ENCODE results near the gene CPNE1. TPM values are rescaled to one million over a fixed set of nuclear protein-coding genes. Genes with fewer than 3 reads are reported as not detected.

Gene CPNE1
- total RNA-seq, 1 donor from 2014 or later: 142 TPM

GRCh38 chr20:35619196-35620095 is 45.3 kb downstream of the CPNE1 start:
- Mint-ChIP-seq H3K36me3 (ENCODE audit: low read depth) (peaks cover 2% of the 10 kb centered on the region), H3K4me3 (ENCODE audit: unreplicated experiment) (peak overlapping the region; percentile 89), H3K4me1 (ENCODE audit: low read depth) (peaks cover 34% of the 10 kb centered on the region), H3K9me3 (ENCODE audit: low read depth) (no peaks in the 10 kb centered on the region), H3K27me3 (ENCODE audit: low read depth) (no peaks in the 10 kb centered on the region), H3K27ac (ENCODE audit: unreplicated experiment) (peak overlapping the region; percentile 90)
- TF ChIP-seq, protein P1, sequence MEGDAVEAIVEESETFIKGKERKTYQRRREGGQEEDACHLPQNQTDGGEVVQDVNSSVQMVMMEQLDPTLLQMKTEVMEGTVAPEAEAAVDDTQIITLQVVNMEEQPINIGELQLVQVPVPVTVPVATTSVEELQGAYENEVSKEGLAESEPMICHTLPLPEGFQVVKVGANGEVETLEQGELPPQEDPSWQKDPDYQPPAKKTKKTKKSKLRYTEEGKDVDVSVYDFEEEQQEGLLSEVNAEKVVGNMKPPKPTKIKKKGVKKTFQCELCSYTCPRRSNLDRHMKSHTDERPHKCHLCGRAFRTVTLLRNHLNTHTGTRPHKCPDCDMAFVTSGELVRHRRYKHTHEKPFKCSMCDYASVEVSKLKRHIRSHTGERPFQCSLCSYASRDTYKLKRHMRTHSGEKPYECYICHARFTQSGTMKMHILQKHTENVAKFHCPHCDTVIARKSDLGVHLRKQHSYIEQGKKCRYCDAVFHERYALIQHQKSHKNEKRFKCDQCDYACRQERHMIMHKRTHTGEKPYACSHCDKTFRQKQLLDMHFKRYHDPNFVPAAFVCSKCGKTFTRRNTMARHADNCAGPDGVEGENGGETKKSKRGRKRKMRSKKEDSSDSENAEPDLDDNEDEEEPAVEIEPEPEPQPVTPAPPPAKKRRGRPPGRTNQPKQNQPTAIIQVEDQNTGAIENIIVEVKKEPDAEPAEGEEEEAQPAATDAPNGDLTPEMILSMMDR (IDR thresholded peaks at IDR 0.05): peak; percentile 70
- DNase-seq (ENCODE audit: low spot score): peak; percentile 94

DNA sequence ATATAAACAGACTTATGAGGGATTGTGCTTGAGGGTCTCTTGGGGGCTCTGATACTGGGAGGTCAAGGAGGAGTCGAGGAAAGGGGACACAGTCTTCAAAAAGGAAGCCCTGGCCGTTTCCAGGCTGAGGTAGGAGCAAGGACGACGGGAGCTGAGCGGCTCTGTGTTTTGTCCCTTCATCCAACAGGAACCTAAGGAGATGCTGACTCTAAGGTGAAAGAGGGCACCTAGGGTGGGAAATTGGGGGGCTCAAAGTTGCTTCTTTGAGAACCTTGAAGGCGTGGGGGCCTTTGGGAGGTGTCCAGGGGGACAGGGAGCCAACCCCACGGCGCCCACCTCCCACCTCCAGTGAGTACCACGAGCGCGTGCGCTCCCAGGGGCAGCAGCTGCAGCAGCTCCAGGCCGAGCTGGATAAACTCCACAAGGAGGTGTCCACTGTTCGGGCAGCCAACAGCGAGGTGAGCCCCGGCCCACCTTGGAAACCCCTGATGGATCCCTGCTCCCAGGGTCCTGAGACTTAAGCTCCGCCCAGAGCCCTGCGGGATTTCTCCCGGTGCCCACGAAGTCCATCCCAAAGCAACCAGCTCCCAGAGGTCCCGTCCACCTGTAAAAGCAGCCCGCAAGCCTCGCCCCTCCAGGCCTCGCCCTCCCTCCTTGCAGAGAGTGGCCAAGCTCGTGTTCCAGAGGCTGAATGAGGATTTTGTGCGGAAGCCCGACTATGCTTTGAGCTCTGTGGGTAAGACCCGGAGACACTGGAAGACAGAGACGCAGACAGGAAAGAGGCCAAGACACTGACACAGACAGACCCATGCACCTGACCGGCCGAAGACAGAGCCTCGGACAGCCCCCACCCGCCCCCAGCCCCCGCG is 46.2 kb downstream of the CPNE1 start:
- peaks cover 34% of the 10 kb centered on the region for H3K4me1 Mint-ChIP-seq (ENCODE audit: low read depth)
- no peaks in the 10 kb centered on the region for H3K9me3 Mint-ChIP-seq (ENCODE audit: low read depth)
- peak overlapping the region; percentile 97 for H3K27ac Mint-ChIP-seq (ENCODE audit: unreplicated experiment)
- peaks cover 2% of the 10 kb centered on the region for H3K36me3 Mint-ChIP-seq (ENCODE audit: low read depth)
- no peaks in the 10 kb centered on the region for H3K27me3 Mint-ChIP-seq (ENCODE audit: low read depth)
- no peak for DNase-seq (ENCODE audit: low spot score)
- TF ChIP-seq, protein P1 (IDR thresholded peaks at IDR 0.05): no peak
- H3K4me3 Mint-ChIP-seq (ENCODE audit: unreplicated experiment): peak overlapping the region; percentile 89

GRCh38 chr20:35617397-35618262 is 47.1 kb downstream of the CPNE1 start:
- Mint-ChIP-seq H3K4me1 (ENCODE audit: low read depth) (peaks cover 34% of the 10 kb centered on the region), H3K27me3 (ENCODE audit: low read depth) (no peaks in the 10 kb centered on the region), H3K9me3 (ENCODE audit: low read depth) (no peaks in the 10 kb centered on the region), H3K4me3 (ENCODE audit: unreplicated experiment) (peak overlapping the region; percentile 89), H3K27ac (ENCODE audit: unreplicated experiment) (peak overlapping the region; percentile 97), H3K36me3 (ENCODE audit: low read depth) (peaks cover 2% of the 10 kb centered on the region)
- TF ChIP-seq, protein P1 (IDR thresholded peaks at IDR 0.05): peak; percentile 48
- DNase-seq (ENCODE audit: low spot score): no peak

GRCh38 chr20:35616465-35617396 is 48.0 kb downstream of the CPNE1 start:
- H3K36me3 Mint-ChIP-seq (ENCODE audit: low read depth): peaks cover 2% of the 10 kb centered on the region
- peaks cover 34% of the 10 kb centered on the region for H3K4me1 Mint-ChIP-seq (ENCODE audit: low read depth)
- no peaks in the 10 kb centered on the region for H3K27me3 Mint-ChIP-seq (ENCODE audit: low read depth)
- H3K27ac Mint-ChIP-seq (ENCODE audit: unreplicated experiment): peak overlapping the region; percentile 97
- H3K9me3 Mint-ChIP-seq (ENCODE audit: low read depth): no peaks in the 10 kb centered on the region
- H3K4me3 Mint-ChIP-seq (ENCODE audit: unreplicated experiment): peak overlapping the region; percentile 89
- DNase-seq (ENCODE audit: low spot score): no peak
- TF ChIP-seq, protein P1 (IDR thresholded peaks at IDR 0.05): no peak
